T-helper 2 cell treated with Interferon-gamma antibody and Interleukin-4, amounts not matched to agents 100 ng/mL and 5 ng/mL, for 36 hours (primary cell): Measurements from ENCODE around the gene IZUMO1R. TPM values are rescaled to one million over a fixed set of nuclear protein-coding genes. Genes with fewer than 3 reads are reported as not detected.
"Not testable (repeated sequence)": the region's sequence is repeated elsewhere in the genome, so short reads cannot be mapped to it uniquely, and the experiment has no call there.

ENCODE experiments used
- intact Hi-C: fragments of 100-400 bp; cut with micrococcal nuclease; formaldehyde crosslinking; loops from one replicate; pipeline ENCODE4 v1.15.1; 2023
- total RNA-seq: library from RNA; stranded (reverse); gene quantifications from 2 replicates; pipeline ENCODE4 v1.2.3, GENCODE V29; 2022

IZUMO1R gene
- total RNA-seq, 1 donor from 2014 or later: not detected

- intact Hi-C loops: loop anchor here (1.0 kb wide), 1 partner anchor 179 kb away; no protein-coding TSS in a partner anchor
Observed at GRCh38 chr11:94325681-94326080, 21.3 kb downstream of the IZUMO1R start.

GRCh38 chr11:94326947-94327346, 22.6 kb downstream of the IZUMO1R start:
- intact Hi-C loops: no loop called here

GRCh38 chr11:94328587-94329080, 24.3 kb downstream of the IZUMO1R start:
- intact Hi-C loops: no loop called here

GRCh38 chr11:94329501-94329900, 25.1 kb downstream of the IZUMO1R start:
- intact Hi-C loops: no loop called here

GRCh38 chr11:94330789-94331188, 26.4 kb downstream of the IZUMO1R start:
- intact Hi-C loops: no loop called here

GRCh38 chr11:94332814-94333213, 28.4 kb downstream of the IZUMO1R start:
- intact Hi-C loops: no loop called here

GRCh38 chr11:94336033-94336432, 31.7 kb downstream of the IZUMO1R start:
- intact Hi-C loops: no loop called here

- intact Hi-C loops: no loop called here
Observed at GRCh38 chr11:94338651-94339050, 34.3 kb downstream of the IZUMO1R start.

- intact Hi-C loops: no loop called here
Observed at GRCh38 chr11:94342250-94342649, 37.9 kb downstream of the IZUMO1R start.

- intact Hi-C loops: no loop called here
Observed at GRCh38 chr11:94343495-94343894, 39.1 kb downstream of the IZUMO1R start.

GRCh38 chr11:94346311-94346710, 41.9 kb downstream of the IZUMO1R start:
- intact Hi-C loops: not testable (repeated sequence)

- intact Hi-C loops: not testable (repeated sequence)
Observed at GRCh38 chr11:94350850-94351563, 46.6 kb downstream of the IZUMO1R start.

Other genes starting within 250 kb of the IZUMO1R start
- 13.5 and 14.0 TPM in 2 replicates for gene PANX1, start 175.7 kb upstream of the IZUMO1R start, total RNA-seq
- 0.09 and 0.11 TPM in 2 replicates for gene GPR83, start 96.8 kb downstream of the IZUMO1R start, total RNA-seq
- 40.7 and 43.5 TPM in 2 replicates for gene MRE11, start 189.3 kb downstream of the IZUMO1R start, total RNA-seq
- 21.4 and 23.6 TPM in 2 replicates for gene ANKRD49, start 189.4 kb downstream of the IZUMO1R start, total RNA-seq
- not detected in 2 replicates for gene C11orf97, start 207.9 kb downstream of the IZUMO1R start, total RNA-seq
- 8.5 and 8.7 TPM in 2 replicates for gene FUT4, start 239.3 kb downstream of the IZUMO1R start, total RNA-seq